Smooth muscle cell (in vitro differentiated cells): ENCODE measurements around the gene TMEM181. TPM values are rescaled to one million over a fixed set of nuclear protein-coding genes. Genes with fewer than 3 reads are reported as not detected.
"Not testable (repeated sequence)": the region's sequence is repeated elsewhere in the genome, so short reads cannot be mapped to it uniquely, and the experiment has no call there.

ENCODE experiments used
- DNase-seq: peaks from one replicate; lab custom pipeline; 2025; ENCODE audit not compliant: unreplicated experiment; lab: John Stamatoyannopoulos, UW
- H2AFZ ChIP-seq: fragments of 200-600 bp; sonication (generic); 2 replicates; pipeline ENCODE4 v1.6.0; 2016; ENCODE audit warnings: antibody characterized with exemption, low read depth, mild to moderate bottlenecking
- H3F3A ChIP-seq: fragments of 200-600 bp; sonication (generic); 2 replicates; pipeline ENCODE4 v1.6.0; 2017; ENCODE audit warnings: antibody characterized with exemption, low read depth
- H3K27ac ChIP-seq: fragments of 200-600 bp; sonication (generic); 2 replicates; pipeline ENCODE4 v1.5.1; 2016; ENCODE audit warnings: low read depth, mild to moderate bottlenecking
- H3K27me3 ChIP-seq: fragments of 200-600 bp; sonication (generic); 2 replicates; pipeline ENCODE4 v1.6.1; 2016; ENCODE audit warnings: low read depth, mild to moderate bottlenecking
- H3K36me3 ChIP-seq: fragments of 200-600 bp; sonication (generic); 2 replicates; pipeline ENCODE4 v1.5.1; 2016; ENCODE audit warnings: low read depth
- H3K4me1 ChIP-seq: fragments of 200-600 bp; sonication (generic); 2 replicates; pipeline ENCODE4 v1.5.1; 2016; ENCODE audit warnings: low read depth
- H3K4me2 ChIP-seq: fragments of 200-600 bp; sonication (generic); 2 replicates; pipeline ENCODE4 v1.6.0; 2016; ENCODE audit warnings: mild to moderate bottlenecking
- H3K4me3 ChIP-seq: fragments of 200-600 bp; sonication (generic); 2 replicates; pipeline ENCODE4 v1.5.1; 2016; ENCODE audit warnings: mild to moderate bottlenecking
- H3K79me2 ChIP-seq: fragments of 200-600 bp; sonication (generic); 2 replicates; pipeline ENCODE4 v1.6.0; 2016; ENCODE audit warnings: low read depth, mild to moderate bottlenecking
- H3K9ac ChIP-seq: fragments of 200-600 bp; sonication (generic); 2 replicates; pipeline ENCODE4 v1.6.0; 2016; ENCODE audit warnings: low read depth
- H3K9me3 ChIP-seq: fragments of 200-600 bp; sonication (generic); replicated peaks from 2 replicates; pipeline ENCODE4 v1.5.1; 2016; ENCODE audit warnings: low read depth
- H4K20me1 ChIP-seq: fragments of 200-600 bp; sonication (generic); 2 replicates; pipeline ENCODE4 v1.6.0; 2016; ENCODE audit warnings: low read depth
- CTCF ChIP-seq: fragments of 200-600 bp; sonication (generic); IDR thresholded peaks from 2 replicates; pipeline ENCODE4 v1.5.1; 2017; ENCODE audit warnings: borderline replicate concordance, mild to moderate bottlenecking, antibody characterized with exemption; ENCODE audit not compliant: insufficient read depth, poor library complexity, severe bottlenecking
- WGBS: methylation state at CpG from one replicate; pipeline ENCODE4 v1.1.7; 2016; ENCODE audit warnings: low lambda C conversion rate; 5-methylcytosine and 5-hydroxymethylcytosine counted together
- polyA plus RNA-seq: library from polyadenylated mRNA; unstranded; fragments of >200 nt; fragmentation: Nextera tagmentation; extraction: Ambion mirVana; gene quantifications from 2 replicates; pipeline ENCODE4 v1.2.1, GENCODE V29; 2016
- total RNA-seq: library from RNA; depleted of rRNA; stranded (reverse); fragments of >200 nt; gene quantifications from 2 replicates; pipeline ENCODE4 v1.2.3, GENCODE V29; 2014

TMEM181 gene
- total and polyA plus RNA-seq, 2 experiments from 2014 or later, result 15.3 to 29.0 TPM

GRCh38 chr6:158552796-158553138 lies 7.1 kb upstream of the TMEM181 start:
- Histone ChIP-seq H3K4me1 (no peaks in the 10 kb centered on the region), H3K9me3 (no peaks in the 10 kb centered on the region), H2AFZ (no peak overlapping the region), H3K36me3 (no peaks in the 10 kb centered on the region), H3K27ac (no peak overlapping the region), H3F3A (no peaks in the 10 kb centered on the region), H3K4me2 (no peak overlapping the region), H3K79me2 (no peaks in the 10 kb centered on the region), H3K4me3 (no peak overlapping the region), H3K9ac (no peak overlapping the region), H4K20me1 (no peaks in the 10 kb centered on the region), H3K27me3 (no peaks in the 10 kb centered on the region)
- DNase-seq, result no peak
- 93% methylated on average over 5 of the region's 5 CpGs for WGBS
- no peak for TF ChIP-seq CTCF

- Histone ChIP-seq H3K27me3 (no peaks in the 10 kb centered on the region), H3K79me2 (no peaks in the 10 kb centered on the region), H3K4me3 (no peak overlapping the region), H3K27ac (no peak overlapping the region), H3K9me3 (no peaks in the 10 kb centered on the region), H3K4me1 (no peaks in the 10 kb centered on the region), H3F3A (no peaks in the 10 kb centered on the region), H2AFZ (no peak overlapping the region), H3K4me2 (no peak overlapping the region), H4K20me1 (no peaks in the 10 kb centered on the region), H3K36me3 (no peaks in the 10 kb centered on the region), H3K9ac (no peak overlapping the region)
- WGBS, result 96% methylated on average over 4 of the region's 4 CpGs
- no peak for TF ChIP-seq CTCF
- no peak for DNase-seq
Observed at GRCh38 chr6:158554611-158555361, 5.1 kb upstream of the TMEM181 start.

DNA sequence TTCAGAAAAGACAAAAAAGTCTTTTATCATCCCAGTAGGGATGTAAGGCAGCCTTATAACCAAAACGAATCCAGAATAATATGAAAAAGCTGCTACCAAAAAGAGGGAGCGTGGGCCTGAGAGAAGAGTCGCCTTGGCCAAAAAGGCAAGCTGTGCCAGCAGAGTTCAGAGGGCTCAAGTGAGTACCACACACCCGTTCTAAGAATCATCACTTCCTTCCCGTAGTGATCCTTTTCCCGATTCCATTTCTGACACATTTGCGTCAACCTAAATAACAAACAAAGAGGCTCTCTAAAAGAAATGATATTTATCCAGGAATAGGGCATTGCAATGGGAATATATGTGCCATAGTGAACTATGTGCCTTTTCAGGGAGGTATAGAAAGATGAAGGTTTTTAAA lies 3.8 kb upstream of the TMEM181 start:
- Histone ChIP-seq H3K9ac (no peak overlapping the region), H3K4me3 (no peak overlapping the region), H3K36me3 (no peaks in the 10 kb centered on the region), H3K4me2 (no peak overlapping the region), H2AFZ (no peak overlapping the region), H4K20me1 (peaks cover 2% of the 10 kb centered on the region), H3K27me3 (no peaks in the 10 kb centered on the region), H3F3A (no peaks in the 10 kb centered on the region), H3K9me3 (no peaks in the 10 kb centered on the region), H3K79me2 (peaks cover 2% of the 10 kb centered on the region), H3K27ac (no peak overlapping the region), H3K4me1 (peaks cover 5% of the 10 kb centered on the region)
- 93% methylated on average over 7 of the region's 7 CpGs for WGBS
- no peak for TF ChIP-seq CTCF
- no peak for DNase-seq

- H3K36me3 ChIP-seq, DNase-seq, H3K4me1 ChIP-seq, H3K4me3 ChIP-seq, H3K27me3 ChIP-seq, H3K4me2 ChIP-seq, H3F3A ChIP-seq, H2AFZ ChIP-seq, H3K9me3 ChIP-seq, H3K27ac ChIP-seq, H3K9ac ChIP-seq: not testable (repeated sequence)
- Histone ChIP-seq H3K79me2 (peaks cover 12% of the 10 kb centered on the region), H4K20me1 (peaks cover 12% of the 10 kb centered on the region)
- 92% methylated on average over 3 of the region's 3 CpGs for WGBS
Observed at GRCh38 chr6:158557110-158557509, 2.8 kb upstream of the TMEM181 start.
